ENCODE data around the gene RFX3.

The RFX3 gene

DNA sequence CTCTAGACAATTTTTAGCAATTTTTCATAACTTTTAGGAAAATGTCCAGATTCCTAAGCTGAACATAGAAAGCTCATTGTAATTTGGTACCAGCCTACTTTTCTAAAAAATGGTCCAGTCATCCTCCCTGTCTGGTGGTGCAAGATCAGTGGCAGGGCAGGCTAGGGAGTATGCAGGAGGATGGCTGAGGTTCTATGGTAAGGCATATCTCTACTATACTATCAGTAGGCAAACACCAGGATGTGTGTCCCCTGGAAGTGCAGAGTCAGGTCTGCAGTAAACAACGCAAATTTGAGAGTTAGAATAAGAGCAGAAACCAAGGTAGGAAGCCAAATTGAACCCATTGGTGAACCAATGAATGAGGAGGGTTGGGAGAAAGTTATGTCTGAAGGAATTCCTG is 22.8 kb upstream of the RFX3 start:
- Histone ChIP-seq H3K36me3 (no peaks in the 10 kb centered on the region), H3K4me1 (no peaks in the 10 kb centered on the region; the same call in 1 of the 2 replicates), H3K27me3 (no peaks in the 10 kb centered on the region), H3K4me3 (ENCODE audit: low read depth, low read length) (no peak overlapping the region), H3K9me3 (no peaks in the 10 kb centered on the region)
- DNase-seq: no peak
- TF ChIP-seq, protein P1, sequence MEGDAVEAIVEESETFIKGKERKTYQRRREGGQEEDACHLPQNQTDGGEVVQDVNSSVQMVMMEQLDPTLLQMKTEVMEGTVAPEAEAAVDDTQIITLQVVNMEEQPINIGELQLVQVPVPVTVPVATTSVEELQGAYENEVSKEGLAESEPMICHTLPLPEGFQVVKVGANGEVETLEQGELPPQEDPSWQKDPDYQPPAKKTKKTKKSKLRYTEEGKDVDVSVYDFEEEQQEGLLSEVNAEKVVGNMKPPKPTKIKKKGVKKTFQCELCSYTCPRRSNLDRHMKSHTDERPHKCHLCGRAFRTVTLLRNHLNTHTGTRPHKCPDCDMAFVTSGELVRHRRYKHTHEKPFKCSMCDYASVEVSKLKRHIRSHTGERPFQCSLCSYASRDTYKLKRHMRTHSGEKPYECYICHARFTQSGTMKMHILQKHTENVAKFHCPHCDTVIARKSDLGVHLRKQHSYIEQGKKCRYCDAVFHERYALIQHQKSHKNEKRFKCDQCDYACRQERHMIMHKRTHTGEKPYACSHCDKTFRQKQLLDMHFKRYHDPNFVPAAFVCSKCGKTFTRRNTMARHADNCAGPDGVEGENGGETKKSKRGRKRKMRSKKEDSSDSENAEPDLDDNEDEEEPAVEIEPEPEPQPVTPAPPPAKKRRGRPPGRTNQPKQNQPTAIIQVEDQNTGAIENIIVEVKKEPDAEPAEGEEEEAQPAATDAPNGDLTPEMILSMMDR (IDR thresholded peaks at IDR 0.05; ENCODE audit: low read depth, low read length): no peak

DNA sequence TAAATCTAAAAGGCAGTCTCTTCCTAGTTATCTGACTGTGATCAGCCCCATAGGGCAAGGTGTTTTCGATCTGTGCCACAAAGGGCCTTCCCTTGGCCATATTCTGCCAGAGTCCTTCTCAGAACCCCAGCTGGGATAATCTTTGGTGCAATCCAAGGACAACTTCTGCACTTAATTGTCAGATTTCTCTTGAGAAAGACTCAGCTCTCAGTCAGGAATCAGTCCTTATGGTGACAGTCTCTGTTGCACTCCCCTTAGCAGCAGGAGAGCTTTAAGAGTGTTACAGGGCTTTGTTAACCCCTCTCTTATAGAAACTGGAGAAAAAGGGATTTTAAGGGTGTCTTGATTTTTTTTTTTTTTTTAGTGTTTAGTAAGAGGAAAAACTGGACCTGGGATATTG is 15.4 kb upstream of the RFX3 start:
- H3K4me1 ChIP-seq: no peaks in the 10 kb centered on the region
- H3K9me3 ChIP-seq: no peaks in the 10 kb centered on the region
- no peak for DNase-seq
- H3K4me3 ChIP-seq (ENCODE audit: low read depth, low read length): no peak overlapping the region
- no peaks in the 10 kb centered on the region for H3K36me3 ChIP-seq
- H3K27me3 ChIP-seq: no peaks in the 10 kb centered on the region
- TF ChIP-seq, protein P1 (IDR thresholded peaks at IDR 0.05; ENCODE audit: low read depth, low read length): no peak

GRCh38 chr9:3534614-3535404 is 9.0 kb upstream of the RFX3 start:
- Histone ChIP-seq H3K9me3 (no peaks in the 10 kb centered on the region), H3K27me3 (no peaks in the 10 kb centered on the region), H3K36me3 (no peaks in the 10 kb centered on the region), H3K4me3 (ENCODE audit: low read depth, low read length) (no peak overlapping the region), H3K4me1 (peaks cover 5% of the 10 kb centered on the region)
- TF ChIP-seq, protein P1 (IDR thresholded peaks at IDR 0.05; ENCODE audit: low read depth, low read length): no peak
- DNase-seq: no peak

GRCh38 chr9:3532158-3532557 is 6.4 kb upstream of the RFX3 start:
- Histone ChIP-seq H3K4me1 (peaks cover 5% of the 10 kb centered on the region), H3K4me3 (ENCODE audit: low read depth, low read length) (no peak overlapping the region), H3K9me3 (no peaks in the 10 kb centered on the region), H3K27me3 (no peaks in the 10 kb centered on the region), H3K36me3 (no peaks in the 10 kb centered on the region)
- TF ChIP-seq, protein P1 (IDR thresholded peaks at IDR 0.05; ENCODE audit: low read depth, low read length): no peak
- DNase-seq: no peak

DNA sequence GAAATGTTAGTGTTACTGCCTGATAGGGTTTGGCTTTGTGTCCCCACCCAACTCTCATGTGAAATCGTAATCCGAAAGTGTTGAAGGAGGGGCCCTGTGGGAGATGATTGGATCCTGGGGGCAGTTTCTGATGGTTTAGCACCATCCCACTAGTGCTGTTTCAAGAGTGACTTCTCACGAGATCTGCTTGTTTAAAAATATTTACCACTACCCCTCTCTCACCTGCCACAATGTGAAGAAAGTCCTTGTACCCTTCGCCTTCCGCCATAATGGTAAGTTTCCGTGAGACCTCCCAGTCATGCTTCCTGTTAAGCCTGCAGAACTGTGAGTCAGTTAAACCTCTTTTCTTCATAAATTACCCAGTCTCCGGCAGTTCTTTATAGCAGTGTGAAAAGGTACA is 2.6 kb upstream of the RFX3 start:
- TF ChIP-seq, protein P1 (IDR thresholded peaks at IDR 0.05; ENCODE audit: low read depth, low read length): no peak
- H3K27me3 ChIP-seq: no peaks in the 10 kb centered on the region
- no peak overlapping the region for H3K4me3 ChIP-seq (ENCODE audit: low read depth, low read length)
- no peaks in the 10 kb centered on the region for H3K4me1 ChIP-seq
- DNase-seq: no peak
- no peaks in the 10 kb centered on the region for H3K9me3 ChIP-seq
- H3K36me3 ChIP-seq: no peaks in the 10 kb centered on the region

Data from BE2C (cell line).